H1 (cell line): ENCODE data around the gene RAB31. TPM values are rescaled to one million over a fixed set of nuclear protein-coding genes. Genes with fewer than 3 reads are reported as not detected.

Experiments
- JUND ChIP-seq: IDR thresholded peaks from 2 replicates; pipeline ENCODE4 v1.6.1; 2011; ENCODE audit warnings: mild to moderate bottlenecking, improper control_type of control experiment, low read length
- KDM1A ChIP-seq: fragments of 200-600, 300-600 bp; sonication (generic); IDR thresholded peaks from 2 replicates; pipeline ENCODE4 v1.7.1; 2016; ENCODE audit warnings: mild to moderate bottlenecking, low read length, borderline replicate concordance
- TEAD4 ChIP-seq: IDR thresholded peaks from 2 replicates; pipeline ENCODE4 v1.6.1; 2012; ENCODE audit warnings: low read depth, low read length, inconsistent platforms, mixed read lengths
- YY1 ChIP-seq: IDR thresholded peaks from 2 replicates; pipeline ENCODE4 v1.6.1; 2011; ENCODE audit warnings: low read depth, mild to moderate bottlenecking, low read length
- polyA plus RNA-seq, 7 experiments: library from polyadenylated mRNA; depleted of rRNA in 3 of 7; stranded (reverse) in 5 of 7; unstranded in 2 of 7; fragments of >200 nt in 5 of 7; fragments of 200-250 nt in 2 of 7; gene quantifications; 1 replicate in 5 of 7; 2 replicates in 1 of 7; 4 replicates in 1 of 7; pipeline versions ENCODE4 v1.2.1 to v1.2.3, GENCODE V29; 2011 to 2013; ENCODE audit warnings: missing spikeins in 2 of 7, mixed read lengths in 2 of 7
- total RNA-seq: library from RNA; stranded (reverse); fragmentation: NEBNext Ultra II Directional; extraction: Animal tissue kit (Norgen Biotek cat#: 25700); gene quantifications from 2 replicates; pipeline ENCODE4 v1.2.1, GENCODE V29; 2021
- TF ChIP-seq, protein P1 (sequence below): IDR thresholded peaks from 2 replicates; pipeline ENCODE4 v1.6.1; 2012; ENCODE audit warnings: inconsistent platforms
- TF ChIP-seq, protein P2 (sequence below): IDR thresholded peaks from 2 replicates; pipeline ENCODE4 v1.6.1; 2012; ENCODE audit warnings: low read length, inconsistent platforms

RAB31 gene
- total and polyA plus RNA-seq, 2 of the 8 experiments (the other 6 are each of a cell fraction or from before 2014, with no cell fraction given), result 15.2 to 40.9 TPM

DNA sequence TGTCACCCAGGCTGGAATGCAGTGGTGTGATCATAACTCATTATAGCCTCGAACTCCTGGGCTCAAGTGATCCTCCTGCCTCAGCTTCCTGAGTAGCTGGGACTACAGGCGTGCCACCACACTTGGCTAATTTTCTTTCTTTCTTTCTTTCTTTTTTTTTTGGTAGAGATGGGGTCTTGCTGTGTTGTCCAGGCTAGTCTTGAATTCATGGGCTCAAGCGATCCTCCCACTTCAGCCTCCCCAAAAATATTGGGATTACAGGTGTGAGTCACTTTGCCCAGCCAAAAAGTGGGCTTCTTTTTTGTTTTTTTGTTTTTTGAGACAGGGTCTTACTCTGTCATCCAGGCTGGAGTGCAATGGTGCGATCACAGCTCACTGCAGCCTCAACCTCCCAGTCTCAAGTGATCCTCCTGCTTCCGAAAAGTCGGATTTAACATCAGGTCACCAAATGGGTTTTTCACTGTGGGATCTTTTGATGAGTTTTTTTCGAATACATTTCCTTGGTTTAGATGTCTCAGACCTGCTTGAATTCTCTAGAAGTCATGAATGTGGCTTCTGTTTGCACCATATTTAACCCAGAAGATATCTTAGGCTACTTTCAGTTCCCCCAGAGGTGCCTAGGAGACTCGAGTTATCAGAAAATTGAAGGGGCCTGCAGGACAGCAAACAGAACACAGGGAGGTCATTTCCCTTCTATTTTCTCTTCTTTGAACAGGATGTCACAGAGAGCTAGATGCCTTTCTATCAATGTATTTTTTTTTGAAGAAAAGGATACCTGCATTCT is 8.9 kb downstream of the RAB31 start (continued):
- TF ChIP-seq, protein P1, sequence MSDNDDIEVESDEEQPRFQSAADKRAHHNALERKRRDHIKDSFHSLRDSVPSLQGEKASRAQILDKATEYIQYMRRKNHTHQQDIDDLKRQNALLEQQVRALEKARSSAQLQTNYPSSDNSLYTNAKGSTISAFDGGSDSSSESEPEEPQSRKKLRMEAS, result no peak
- TF ChIP-seq TEAD4 (no peak), YY1 (no peak), KDM1A (no peak), JUND (no peak)
- TF ChIP-seq, protein P2, sequence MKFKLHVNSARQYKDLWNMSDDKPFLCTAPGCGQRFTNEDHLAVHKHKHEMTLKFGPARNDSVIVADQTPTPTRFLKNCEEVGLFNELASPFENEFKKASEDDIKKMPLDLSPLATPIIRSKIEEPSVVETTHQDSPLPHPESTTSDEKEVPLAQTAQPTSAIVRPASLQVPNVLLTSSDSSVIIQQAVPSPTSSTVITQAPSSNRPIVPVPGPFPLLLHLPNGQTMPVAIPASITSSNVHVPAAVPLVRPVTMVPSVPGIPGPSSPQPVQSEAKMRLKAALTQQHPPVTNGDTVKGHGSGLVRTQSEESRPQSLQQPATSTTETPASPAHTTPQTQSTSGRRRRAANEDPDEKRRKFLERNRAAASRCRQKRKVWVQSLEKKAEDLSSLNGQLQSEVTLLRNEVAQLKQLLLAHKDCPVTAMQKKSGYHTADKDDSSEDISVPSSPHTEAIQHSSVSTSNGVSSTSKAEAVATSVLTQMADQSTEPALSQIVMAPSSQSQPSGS, result no peak
- TF ChIP-seq, all 59 proteins: peak for 0
